ENCODE measurements around the gene ADAMTS2.

ADAMTS2 gene

GRCh38 chr5:179289756-179290385, 55.4 kb downstream of the ADAMTS2 start:
- no peak for TF ChIP-seq CTCF (IDR thresholded peaks at IDR 0.05)

DNA sequence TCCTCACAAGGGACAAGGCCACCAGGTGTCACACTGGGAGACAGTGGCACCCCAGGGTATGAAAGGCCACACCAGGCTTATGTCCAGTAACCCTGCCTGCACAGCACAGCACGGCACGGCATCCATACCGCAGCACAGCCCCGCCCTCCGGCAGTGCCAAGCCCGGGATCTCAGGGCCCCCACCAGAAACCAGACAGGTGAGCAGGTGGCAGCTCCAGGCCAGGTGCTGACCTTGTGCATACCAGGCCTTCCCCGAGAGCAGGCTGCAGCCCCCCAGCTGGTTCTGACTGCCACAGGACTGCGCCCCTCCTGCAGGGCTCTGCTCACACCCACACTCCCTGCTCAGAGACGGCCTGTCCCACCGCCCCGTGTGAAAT, 56.5 kb downstream of the ADAMTS2 start:
- no peak for TF ChIP-seq CTCF (IDR thresholded peaks at IDR 0.05)

DNA sequence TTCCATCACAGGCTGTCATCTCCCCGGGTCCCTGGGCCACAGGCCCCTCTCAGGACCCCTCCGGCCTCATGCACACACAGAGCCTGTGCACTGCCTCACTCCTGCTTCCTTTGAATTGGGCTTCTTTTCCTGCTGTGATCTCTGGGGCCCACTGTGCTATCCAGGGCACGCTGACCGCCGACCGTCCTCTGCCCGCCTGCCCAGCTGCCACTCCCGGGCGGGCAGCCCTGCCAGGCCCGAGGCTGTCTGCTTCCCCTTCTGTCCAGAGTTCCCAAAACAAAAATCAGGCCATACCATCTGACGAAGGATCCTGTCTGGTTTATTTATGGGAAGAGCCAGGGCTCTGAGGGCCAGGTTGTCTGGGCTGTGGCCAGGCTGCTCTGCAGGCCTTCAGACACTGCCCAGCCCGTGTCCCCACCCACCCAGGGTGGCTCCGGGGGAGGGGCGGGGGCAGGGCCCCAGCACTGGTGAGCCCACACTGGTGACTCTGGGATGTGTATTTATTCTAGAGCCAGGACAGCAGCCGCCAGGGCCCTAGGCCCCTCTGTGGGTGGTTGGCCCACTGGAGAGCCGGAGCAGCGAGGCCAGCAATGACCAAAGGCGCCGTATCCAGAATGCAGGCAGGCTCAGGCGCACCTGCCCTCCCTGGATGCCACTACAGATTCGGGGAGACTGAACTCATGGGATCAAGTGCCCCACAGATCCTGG, 57.0 kb downstream of the ADAMTS2 start:
- TF ChIP-seq CTCF (IDR thresholded peaks at IDR 0.05), result no peak

DNA sequence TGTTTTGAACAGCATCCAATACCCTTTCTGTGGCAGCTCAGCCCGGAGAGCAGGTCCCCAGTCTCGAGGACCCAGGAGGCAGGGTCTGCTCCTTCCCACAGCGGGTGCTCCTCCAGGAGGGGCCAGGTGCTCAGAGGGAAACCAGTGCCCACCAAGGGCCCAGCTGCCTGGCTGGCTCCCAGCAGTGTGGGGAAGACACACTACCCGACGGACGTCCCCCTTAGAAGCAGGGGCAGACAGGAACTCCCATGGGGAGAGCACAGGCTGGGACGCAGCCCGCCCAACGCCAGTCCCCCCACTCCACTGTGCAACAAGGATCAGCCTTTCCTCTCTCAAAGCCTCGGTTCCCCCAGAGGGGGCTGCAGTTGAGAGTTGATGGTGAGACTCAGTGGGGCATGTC, 57.6 kb downstream of the ADAMTS2 start:
- TF ChIP-seq CTCF (IDR thresholded peaks at IDR 0.05), result no peak

GRCh38 chr5:179287071-179287470, 58.2 kb downstream of the ADAMTS2 start:
- TF ChIP-seq CTCF (IDR thresholded peaks at IDR 0.05), result no peak

DNA sequence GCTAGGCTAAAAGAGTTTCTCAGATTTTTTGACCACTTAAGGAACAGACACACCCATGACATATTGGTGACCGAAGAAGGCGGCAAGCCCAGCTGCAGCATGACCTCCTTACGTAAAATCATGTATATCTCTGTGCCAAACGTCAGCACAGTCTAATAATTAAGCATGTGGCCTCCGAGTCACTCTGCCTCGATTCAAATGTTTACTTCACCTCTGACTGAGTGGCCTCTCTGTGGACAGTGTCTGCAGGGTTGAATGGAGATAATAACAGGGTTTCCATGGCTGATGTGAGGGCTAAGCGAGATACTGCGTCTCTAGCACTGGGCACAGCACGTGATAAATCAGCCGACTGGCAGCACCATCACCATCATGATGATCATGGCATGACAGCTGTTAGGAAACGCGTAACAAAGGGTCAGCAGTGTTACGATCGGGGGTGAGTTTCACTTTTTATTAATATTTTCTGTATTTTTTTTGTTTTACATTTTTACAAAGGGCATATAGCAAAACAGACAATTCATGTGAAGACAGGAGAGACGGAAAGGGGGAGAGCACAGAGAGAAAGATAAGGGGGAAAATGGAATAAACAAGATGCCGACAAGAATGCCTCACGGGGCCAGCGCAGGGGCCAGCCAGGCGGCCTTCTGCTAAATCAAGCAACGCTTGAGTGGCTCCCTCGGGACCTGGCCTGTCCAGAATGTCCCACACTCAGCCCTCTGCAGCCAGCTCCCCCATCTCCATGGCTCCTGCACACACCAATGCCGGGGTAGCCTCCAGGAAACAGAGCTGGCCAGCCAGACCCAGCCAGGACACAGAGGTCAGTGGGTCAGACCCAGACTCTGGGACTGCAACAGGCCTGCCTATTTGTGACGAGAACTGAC, 60.3 kb downstream of the ADAMTS2 start:
- no peak for TF ChIP-seq CTCF (IDR thresholded peaks at IDR 0.05)

GRCh38 chr5:179281694-179282093, 63.6 kb downstream of the ADAMTS2 start:
- TF ChIP-seq CTCF (IDR thresholded peaks at IDR 0.05), result no peak

All from LNCAP (cell line).